ENCODE data around the gene TRRAP. TPM values are rescaled to one million over a fixed set of nuclear protein-coding genes. Genes with fewer than 3 reads are reported as not detected.

The TRRAP gene
- total RNA-seq, 1 donor from 2014 or later, result 18.3 TPM

- no peak overlapping the region for H3K4me3 ChIP-seq (ENCODE audit: low read depth, low read length)
- no peak for TF ChIP-seq CTCF (conservative IDR thresholded peaks at IDR 0.05; ENCODE audit: low read depth, low read length)
- no peak for DNase-seq (ENCODE audit: low read depth)
Observed at GRCh38 chr7:98866351-98866750, 12.0 kb upstream of the TRRAP start.

GRCh38 chr7:98866765-98867164 is 11.6 kb upstream of the TRRAP start:
- DNase-seq (ENCODE audit: low read depth), result no peak
- TF ChIP-seq CTCF (conservative IDR thresholded peaks at IDR 0.05; ENCODE audit: low read depth, low read length), result no peak
- H3K4me3 ChIP-seq (ENCODE audit: low read depth, low read length), result no peak overlapping the region

- no peak for DNase-seq (ENCODE audit: low read depth)
- TF ChIP-seq CTCF (conservative IDR thresholded peaks at IDR 0.05; ENCODE audit: low read depth, low read length), result no peak
- no peak overlapping the region for H3K4me3 ChIP-seq (ENCODE audit: low read depth, low read length)
Observed at GRCh38 chr7:98868450-98868849, 9.9 kb upstream of the TRRAP start.

GRCh38 chr7:98869027-98869596 is 9.2 kb upstream of the TRRAP start:
- H3K4me3 ChIP-seq (ENCODE audit: low read depth, low read length), result peak overlapping the region; percentile 19
- DNase-seq (ENCODE audit: low read depth), result no peak
- no peak for TF ChIP-seq CTCF (conservative IDR thresholded peaks at IDR 0.05; ENCODE audit: low read depth, low read length)

- no peak for DNase-seq (ENCODE audit: low read depth)
- no peak for TF ChIP-seq CTCF (conservative IDR thresholded peaks at IDR 0.05; ENCODE audit: low read depth, low read length)
- H3K4me3 ChIP-seq (ENCODE audit: low read depth, low read length), result peak within 1 kb of the TSS; percentile 21
Observed at GRCh38 chr7:98869597-98870120, 8.7 kb upstream of the TRRAP start, which contains the start of gene TMEM130. Gene TMEM130, minus strand, starts transcription at chr7:98870014. Its CDS starts 153 bp downstream, at chr7:98869861.

- DNase-seq (ENCODE audit: low read depth), result no peak
- peak overlapping the region; percentile 21 for H3K4me3 ChIP-seq (ENCODE audit: low read depth, low read length)
- no peak for TF ChIP-seq CTCF (conservative IDR thresholded peaks at IDR 0.05; ENCODE audit: low read depth, low read length)
Observed at GRCh38 chr7:98870121-98870651, 8.1 kb upstream of the TRRAP start.

Data from epithelial cell of proximal tubule (primary cell).